ENCODE measurements around the gene FAM174B. TPM values are rescaled to one million over a fixed set of nuclear protein-coding genes. Genes with fewer than 3 reads are reported as not detected.

The FAM174B gene
- total RNA-seq, 1 experiment from 2014 or later, result 0.30 TPM

DNA sequence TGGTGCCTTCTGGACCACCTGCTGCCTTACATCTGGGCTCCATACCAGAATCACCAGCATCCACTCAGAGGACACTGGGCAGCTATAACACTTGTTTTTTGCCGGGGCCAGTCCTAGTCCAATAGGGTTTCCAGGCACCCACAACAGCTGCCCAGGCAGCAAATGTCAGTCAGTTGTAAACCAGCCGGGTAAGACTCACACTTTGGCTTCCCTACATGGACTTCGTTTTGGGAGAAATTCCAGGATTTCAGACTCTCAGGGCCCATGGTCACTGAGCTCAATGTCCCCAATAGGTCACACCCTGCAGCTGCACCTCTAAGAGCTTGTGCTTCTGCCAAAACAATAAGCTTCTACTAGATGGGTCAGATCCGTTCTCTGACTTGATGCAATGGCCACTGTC is 83.8 kb downstream of the FAM174B start:
- no TSS peak for BruUV-seq (replicated peaks)
- H3K4me2 ChIP-seq (ENCODE audit: low read length), result no peak overlapping the region

More for the DNA sequence above, 83.8 kb downstream of the FAM174B start:
- H3K27ac ChIP-seq (ENCODE audit: low read depth, low read length), result no peak overlapping the region
- no peak overlapping the region for H3K9ac ChIP-seq (ENCODE audit: low read length)
- no peaks in the 10 kb centered on the region for H3K4me1 ChIP-seq (ENCODE audit: control insufficient read depth in 1 of 2, insufficient read depth in 2 of 2, low read length in 2 of 2)
- H4K20me1 ChIP-seq (ENCODE audit: insufficient read depth), result no peaks in the 10 kb centered on the region
- DNase-seq (ENCODE audit: low read depth, low spot score) (no peak), ATAC-seq (no peak)
- intact Hi-C loops (cut with micrococcal nuclease), result no loop called here
- H3K79me2 ChIP-seq (ENCODE audit: insufficient read depth, low read length), result no peaks in the 10 kb centered on the region
- RAD21 ChIA-PET (ENCODE audit: low non-redundant PET in 1 of 2, low total read pairs in 2 of 2, uncharacterized antibody in 2 of 2, unreplicated experiment in 2 of 2), result no interaction called here
- no peak overlapping the region for H2AFZ ChIP-seq (ENCODE audit: low read depth, low read length, poor library complexity, severe bottlenecking)
- CTCF ChIA-PET, result no interaction called here
- H3K9me3 ChIP-seq (ENCODE audit: control insufficient read depth in 1 of 2, insufficient read depth in 1 of 2, low read depth in 1 of 2, low read length in 2 of 2), result no peaks in the 10 kb centered on the region
- H3K27me3 ChIP-seq (ENCODE audit: insufficient read depth, low read length), result peaks cover 51% of the 10 kb centered on the region
- POLR2A ChIA-PET, result no interaction called here
- no peak for TF ChIP-seq POLR2A (IDR thresholded peaks at IDR 0.05; ENCODE audit: borderline replicate concordance, extremely low read depth, insufficient read depth, insufficient read length)
- TF ChIP-seq TCF7L2 (IDR thresholded peaks at IDR 0.05; ENCODE audit: borderline replicate concordance, extremely low read depth, insufficient read depth, insufficient read length), result no peak
- TF ChIP-seq, protein P1, sequence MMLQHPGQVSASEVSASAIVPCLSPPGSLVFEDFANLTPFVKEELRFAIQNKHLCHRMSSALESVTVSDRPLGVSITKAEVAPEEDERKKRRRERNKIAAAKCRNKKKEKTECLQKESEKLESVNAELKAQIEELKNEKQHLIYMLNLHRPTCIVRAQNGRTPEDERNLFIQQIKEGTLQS (IDR thresholded peaks at IDR 0.05), result no peak
- TF ChIP-seq, protein P2, sequence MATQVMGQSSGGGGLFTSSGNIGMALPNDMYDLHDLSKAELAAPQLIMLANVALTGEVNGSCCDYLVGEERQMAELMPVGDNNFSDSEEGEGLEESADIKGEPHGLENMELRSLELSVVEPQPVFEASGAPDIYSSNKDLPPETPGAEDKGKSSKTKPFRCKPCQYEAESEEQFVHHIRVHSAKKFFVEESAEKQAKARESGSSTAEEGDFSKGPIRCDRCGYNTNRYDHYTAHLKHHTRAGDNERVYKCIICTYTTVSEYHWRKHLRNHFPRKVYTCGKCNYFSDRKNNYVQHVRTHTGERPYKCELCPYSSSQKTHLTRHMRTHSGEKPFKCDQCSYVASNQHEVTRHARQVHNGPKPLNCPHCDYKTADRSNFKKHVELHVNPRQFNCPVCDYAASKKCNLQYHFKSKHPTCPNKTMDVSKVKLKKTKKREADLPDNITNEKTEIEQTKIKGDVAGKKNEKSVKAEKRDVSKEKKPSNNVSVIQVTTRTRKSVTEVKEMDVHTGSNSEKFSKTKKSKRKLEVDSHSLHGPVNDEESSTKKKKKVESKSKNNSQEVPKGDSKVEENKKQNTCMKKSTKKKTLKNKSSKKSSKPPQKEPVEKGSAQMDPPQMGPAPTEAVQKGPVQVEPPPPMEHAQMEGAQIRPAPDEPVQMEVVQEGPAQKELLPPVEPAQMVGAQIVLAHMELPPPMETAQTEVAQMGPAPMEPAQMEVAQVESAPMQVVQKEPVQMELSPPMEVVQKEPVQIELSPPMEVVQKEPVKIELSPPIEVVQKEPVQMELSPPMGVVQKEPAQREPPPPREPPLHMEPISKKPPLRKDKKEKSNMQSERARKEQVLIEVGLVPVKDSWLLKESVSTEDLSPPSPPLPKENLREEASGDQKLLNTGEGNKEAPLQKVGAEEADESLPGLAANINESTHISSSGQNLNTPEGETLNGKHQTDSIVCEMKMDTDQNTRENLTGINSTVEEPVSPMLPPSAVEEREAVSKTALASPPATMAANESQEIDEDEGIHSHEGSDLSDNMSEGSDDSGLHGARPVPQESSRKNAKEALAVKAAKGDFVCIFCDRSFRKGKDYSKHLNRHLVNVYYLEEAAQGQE (IDR thresholded peaks at IDR 0.05; ENCODE audit: low read depth), result no peak
- no peak for TF ChIP-seq YY1 (IDR thresholded peaks at IDR 0.05; ENCODE audit: extremely low read depth, insufficient replicate concordance, low read depth, low read length)
- TF ChIP-seq EZH2 (IDR thresholded peaks at IDR 0.05), result no peak
- no peaks in the 10 kb centered on the region for H3K9me2 ChIP-seq (ENCODE audit: insufficient read depth)
- no peaks in the 10 kb centered on the region for H3K36me3 ChIP-seq (ENCODE audit: control insufficient read depth in 1 of 2, insufficient read depth in 2 of 2, low read length in 2 of 2)
- H3K4me3 ChIP-seq (replicated peaks in 1 of 2; ENCODE audit: low read depth in 1 of 2, low read length in 2 of 2), result no peak overlapping the region

Data from HCT116 (cell line).